ENCODE results near the gene THSD4. TPM values are rescaled to one million over a fixed set of nuclear protein-coding genes. Genes with fewer than 3 reads are reported as not detected.

Gene THSD4
- polyA plus RNA-seq, 2 of the 4 experiments (the other 2 are of a cell fraction), result 15.8 to 40.7 TPM

DNA sequence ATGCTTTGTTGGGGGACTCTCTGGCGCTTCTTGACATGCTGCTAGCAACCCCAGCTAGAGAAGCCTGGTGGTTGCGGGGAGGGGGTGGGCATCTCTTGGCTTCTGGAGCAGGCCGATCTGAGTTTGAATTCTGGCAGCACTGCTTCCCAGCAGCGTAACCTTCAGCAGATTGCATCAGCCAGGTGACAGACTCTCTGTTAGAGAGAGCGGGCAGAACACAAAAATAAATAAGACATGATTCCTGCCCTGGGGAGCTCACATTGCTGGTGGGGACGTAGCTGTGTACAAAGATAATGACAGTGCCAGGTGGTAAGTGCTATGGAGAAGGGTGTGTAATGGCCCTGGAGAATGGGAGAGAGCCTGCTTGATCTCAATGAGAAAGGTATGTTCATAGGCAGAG, 87.4 kb downstream of the THSD4 start:
- FAIRE-seq, result no peak
- CTCF ChIA-PET, result interaction anchor here (1.1 kb wide), 1 partner anchor 37 kb away, joined by 3 read pairs; no protein-coding TSS in a partner anchor
- POLR2A ChIA-PET, result no interaction called here
- TF ChIP-seq, protein P1, sequence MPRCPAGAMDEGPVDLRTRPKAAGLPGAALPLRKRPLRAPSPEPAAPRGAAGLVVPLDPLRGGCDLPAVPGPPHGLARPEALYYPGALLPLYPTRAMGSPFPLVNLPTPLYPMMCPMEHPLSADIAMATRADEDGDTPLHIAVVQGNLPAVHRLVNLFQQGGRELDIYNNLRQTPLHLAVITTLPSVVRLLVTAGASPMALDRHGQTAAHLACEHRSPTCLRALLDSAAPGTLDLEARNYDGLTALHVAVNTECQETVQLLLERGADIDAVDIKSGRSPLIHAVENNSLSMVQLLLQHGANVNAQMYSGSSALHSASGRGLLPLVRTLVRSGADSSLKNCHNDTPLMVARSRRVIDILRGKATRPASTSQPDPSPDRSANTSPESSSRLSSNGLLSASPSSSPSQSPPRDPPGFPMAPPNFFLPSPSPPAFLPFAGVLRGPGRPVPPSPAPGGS (IDR thresholded peaks at IDR 0.05), result no peak
- TF ChIP-seq NFE2L2 (conservative IDR thresholded peaks at IDR 0.05; ENCODE audit: low read length), result no peak
- TF ChIP-seq GATA3 (IDR thresholded peaks at IDR 0.05; ENCODE audit: borderline replicate concordance), result no peak
- no peak for TF ChIP-seq FOSB (CRISPR knock-in tag; IDR thresholded peaks at IDR 0.05)
- TF ChIP-seq POLR2A (IDR thresholded peaks at IDR 0.05; ENCODE audit: low read length), result no peak
- TF ChIP-seq, protein P2, sequence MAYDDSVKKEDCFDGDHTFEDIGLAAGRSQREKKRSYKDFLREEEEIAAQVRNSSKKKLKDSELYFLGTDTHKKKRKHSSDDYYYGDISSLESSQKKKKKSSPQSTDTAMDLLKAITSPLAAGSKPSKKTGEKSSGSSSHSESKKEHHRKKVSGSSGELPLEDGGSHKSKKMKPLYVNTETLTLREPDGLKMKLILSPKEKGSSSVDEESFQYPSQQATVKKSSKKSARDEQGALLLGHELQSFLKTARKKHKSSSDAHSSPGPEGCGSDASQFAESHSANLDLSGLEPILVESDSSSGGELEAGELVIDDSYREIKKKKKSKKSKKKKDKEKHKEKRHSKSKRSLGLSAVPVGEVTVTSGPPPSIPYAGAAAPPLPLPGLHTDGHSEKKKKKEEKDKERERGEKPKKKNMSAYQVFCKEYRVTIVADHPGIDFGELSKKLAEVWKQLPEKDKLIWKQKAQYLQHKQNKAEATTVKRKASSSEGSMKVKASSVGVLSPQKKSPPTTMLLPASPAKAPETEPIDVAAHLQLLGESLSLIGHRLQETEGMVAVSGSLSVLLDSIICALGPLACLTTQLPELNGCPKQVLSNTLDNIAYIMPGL (CRISPR knock-in tag; IDR thresholded peaks at IDR 0.05; ENCODE audit: borderline replicate concordance), result no peak
- no peak for TF ChIP-seq RNF2 (IDR thresholded peaks at IDR 0.05; ENCODE audit: borderline replicate concordance, low read depth)
- no peak for TF ChIP-seq KDM5A (IDR thresholded peaks at IDR 0.05)
- no peak for TF ChIP-seq JUNB (IDR thresholded peaks at IDR 0.05)
- no peak for TF ChIP-seq ZSCAN20 (CRISPR knock-in tag; IDR thresholded peaks at IDR 0.05)
- TF ChIP-seq, protein P3, sequence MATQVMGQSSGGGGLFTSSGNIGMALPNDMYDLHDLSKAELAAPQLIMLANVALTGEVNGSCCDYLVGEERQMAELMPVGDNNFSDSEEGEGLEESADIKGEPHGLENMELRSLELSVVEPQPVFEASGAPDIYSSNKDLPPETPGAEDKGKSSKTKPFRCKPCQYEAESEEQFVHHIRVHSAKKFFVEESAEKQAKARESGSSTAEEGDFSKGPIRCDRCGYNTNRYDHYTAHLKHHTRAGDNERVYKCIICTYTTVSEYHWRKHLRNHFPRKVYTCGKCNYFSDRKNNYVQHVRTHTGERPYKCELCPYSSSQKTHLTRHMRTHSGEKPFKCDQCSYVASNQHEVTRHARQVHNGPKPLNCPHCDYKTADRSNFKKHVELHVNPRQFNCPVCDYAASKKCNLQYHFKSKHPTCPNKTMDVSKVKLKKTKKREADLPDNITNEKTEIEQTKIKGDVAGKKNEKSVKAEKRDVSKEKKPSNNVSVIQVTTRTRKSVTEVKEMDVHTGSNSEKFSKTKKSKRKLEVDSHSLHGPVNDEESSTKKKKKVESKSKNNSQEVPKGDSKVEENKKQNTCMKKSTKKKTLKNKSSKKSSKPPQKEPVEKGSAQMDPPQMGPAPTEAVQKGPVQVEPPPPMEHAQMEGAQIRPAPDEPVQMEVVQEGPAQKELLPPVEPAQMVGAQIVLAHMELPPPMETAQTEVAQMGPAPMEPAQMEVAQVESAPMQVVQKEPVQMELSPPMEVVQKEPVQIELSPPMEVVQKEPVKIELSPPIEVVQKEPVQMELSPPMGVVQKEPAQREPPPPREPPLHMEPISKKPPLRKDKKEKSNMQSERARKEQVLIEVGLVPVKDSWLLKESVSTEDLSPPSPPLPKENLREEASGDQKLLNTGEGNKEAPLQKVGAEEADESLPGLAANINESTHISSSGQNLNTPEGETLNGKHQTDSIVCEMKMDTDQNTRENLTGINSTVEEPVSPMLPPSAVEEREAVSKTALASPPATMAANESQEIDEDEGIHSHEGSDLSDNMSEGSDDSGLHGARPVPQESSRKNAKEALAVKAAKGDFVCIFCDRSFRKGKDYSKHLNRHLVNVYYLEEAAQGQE (IDR thresholded peaks at IDR 0.05), result no peak
- no peak for TF ChIP-seq RARB (CRISPR knock-in tag; IDR thresholded peaks at IDR 0.05)
- 93% methylated on average over 6 of the region's 6 CpGs for WGBS (ENCODE audit: missing lambda C conversion rate)
- Histone ChIP-seq H3K27ac (peak overlapping the region; percentile 5 to 52; a peak in 3 of 6 replicates), H3K4me1 (peaks cover 33% of the 10 kb centered on the region), H3K4me2 (no peak overlapping the region), H3K9me3 (no peaks in the 10 kb centered on the region), H3K4me3 (no peak overlapping the region)
- ATAC-seq, result no peak
- DNase-seq (ENCODE audit: low read depth in 1 of 2, low spot score in 1 of 2), result no peak

DNA sequence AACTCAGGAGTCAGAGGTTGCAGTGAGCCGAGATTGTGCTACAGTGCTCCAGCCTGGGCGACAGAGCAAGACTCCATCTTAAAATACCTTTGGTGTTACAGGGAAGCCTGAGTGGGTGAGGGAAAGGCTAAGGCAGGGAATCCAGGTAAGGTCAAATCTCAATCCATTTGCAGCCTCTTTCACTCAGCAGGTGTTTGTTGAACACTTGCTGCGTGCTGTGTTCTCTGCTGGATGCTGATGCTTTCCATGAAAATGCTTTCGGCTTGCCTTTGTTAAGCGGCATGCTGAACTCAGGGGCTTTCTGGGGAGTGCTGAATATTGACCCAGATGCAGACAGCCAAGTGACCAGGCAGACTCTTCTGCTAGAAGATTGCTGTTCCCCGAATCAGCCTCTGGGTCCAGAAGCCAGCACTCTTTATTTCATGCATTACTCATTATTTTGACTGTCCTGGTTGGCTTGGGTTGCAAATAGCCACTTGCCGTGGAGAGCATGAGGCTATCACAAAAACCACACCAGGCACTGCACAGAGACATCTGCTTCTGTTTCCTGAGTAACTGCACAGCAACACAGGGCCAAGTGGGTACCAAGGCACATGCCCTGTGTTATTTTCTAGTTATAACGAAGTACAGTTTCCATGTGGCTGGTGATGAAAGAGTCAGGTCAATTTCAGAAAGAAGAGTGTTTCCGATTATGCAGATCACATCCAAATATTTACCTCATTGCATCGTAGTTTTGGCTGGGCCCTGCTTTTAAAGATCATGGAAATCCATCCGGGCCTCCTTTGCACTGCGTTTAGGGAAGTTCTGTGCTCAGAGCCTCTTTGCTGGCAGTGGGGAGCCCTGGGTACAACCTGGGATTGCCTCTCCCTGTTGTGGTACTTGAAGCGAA, 88.6 kb downstream of the THSD4 start:
- 91% methylated on average over 13 of the region's 13 CpGs for WGBS (ENCODE audit: missing lambda C conversion rate)
- POLR2A ChIA-PET, result no interaction called here
- TF ChIP-seq, protein P4, sequence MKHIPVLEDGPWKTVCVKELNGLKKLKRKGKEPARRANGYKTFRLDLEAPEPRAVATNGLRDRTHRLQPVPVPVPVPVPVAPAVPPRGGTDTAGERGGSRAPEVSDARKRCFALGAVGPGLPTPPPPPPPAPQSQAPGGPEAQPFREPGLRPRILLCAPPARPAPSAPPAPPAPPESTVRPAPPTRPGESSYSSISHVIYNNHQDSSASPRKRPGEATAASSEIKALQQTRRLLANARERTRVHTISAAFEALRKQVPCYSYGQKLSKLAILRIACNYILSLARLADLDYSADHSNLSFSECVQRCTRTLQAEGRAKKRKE (CRISPR knock-in tag; IDR thresholded peaks at IDR 0.05; ENCODE audit: low read depth), result no peak
- TF ChIP-seq, protein P3 (IDR thresholded peaks at IDR 0.05), result no peak
- no peak for TF ChIP-seq HDAC2 (IDR thresholded peaks at IDR 0.05)
- TF ChIP-seq KDM1A (IDR thresholded peaks at IDR 0.05; ENCODE audit: low read depth), result no peak
- no peak for TF ChIP-seq FOSB (CRISPR knock-in tag; IDR thresholded peaks at IDR 0.05)
- no peak for TF ChIP-seq BHLHE40 (IDR thresholded peaks at IDR 0.05; ENCODE audit: low read depth, low read length)
- TF ChIP-seq EHMT2 (IDR thresholded peaks at IDR 0.05; ENCODE audit: low read depth), result no peak
- no peak for TF ChIP-seq MAZ (IDR thresholded peaks at IDR 0.05; ENCODE audit: borderline replicate concordance, low read depth, low read length)
- no peak for TF ChIP-seq TFCP2L1 (CRISPR knock-in tag; IDR thresholded peaks at IDR 0.05)
- no peak for TF ChIP-seq ZNF302 (CRISPR knock-in tag; IDR thresholded peaks at IDR 0.05)
- no peak for TF ChIP-seq POLR2AphosphoS2 (conservative IDR thresholded peaks at IDR 0.05; ENCODE audit: low read length)
- TF ChIP-seq, protein P5, sequence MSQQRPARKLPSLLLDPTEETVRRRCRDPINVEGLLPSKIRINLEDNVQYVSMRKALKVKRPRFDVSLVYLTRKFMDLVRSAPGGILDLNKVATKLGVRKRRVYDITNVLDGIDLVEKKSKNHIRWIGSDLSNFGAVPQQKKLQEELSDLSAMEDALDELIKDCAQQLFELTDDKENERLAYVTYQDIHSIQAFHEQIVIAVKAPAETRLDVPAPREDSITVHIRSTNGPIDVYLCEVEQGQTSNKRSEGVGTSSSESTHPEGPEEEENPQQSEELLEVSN (IDR thresholded peaks at IDR 0.05; ENCODE audit: borderline replicate concordance, low read depth), result no peak
- TF ChIP-seq, protein P6, sequence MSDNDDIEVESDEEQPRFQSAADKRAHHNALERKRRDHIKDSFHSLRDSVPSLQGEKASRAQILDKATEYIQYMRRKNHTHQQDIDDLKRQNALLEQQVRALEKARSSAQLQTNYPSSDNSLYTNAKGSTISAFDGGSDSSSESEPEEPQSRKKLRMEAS (IDR thresholded peaks at IDR 0.05), result no peak

More for the DNA sequence above, 88.6 kb downstream of the THSD4 start:
- DNase-seq (ENCODE audit: low read depth in 1 of 2, low spot score in 1 of 2) (no peak), FAIRE-seq (no peak), ATAC-seq (no peak)
- Histone ChIP-seq H3K4me3 (no peak overlapping the region), H3K27ac (peak overlapping the region in 1 of 2 experiments; percentile 23; a peak in 1 of 6 replicates), H3K4me1 (peaks cover 25% of the 10 kb centered on the region), H3K4me2 (no peak overlapping the region), H3K9me3 (no peaks in the 10 kb centered on the region)
- CTCF ChIA-PET, result interaction anchor here (0.6 to 1.3 kb wide), 3 partner anchors 10 to 49 kb away, joined by 3 read pairs; no protein-coding TSS in a partner anchor

Measured in A549 (cell line).